SJSA1 (cell line): ENCODE measurements around the gene ADAMTS3. TPM values are rescaled to one million over a fixed set of nuclear protein-coding genes. Genes with fewer than 3 reads are reported as not detected.

Experiments
- DNase-seq, 2 experiments: peaks; one replicate each; pipeline ENCODE4 v3.0.0-alpha.2; 2015 to 2020; ENCODE audit warnings: low spot score in 2 of 2, low read depth in 1 of 2
- H3K27ac ChIP-seq: fragments of 250-450 bp; sonication (Bioruptor Pico); 2 replicates; pipeline ENCODE4 v1.5.1; 2020; ENCODE audit warnings: mild to moderate bottlenecking, moderate library complexity
- H3K27me3 ChIP-seq: fragments of 250-450 bp; sonication (Bioruptor Pico); replicated peaks from 2 replicates; pipeline ENCODE4 v1.5.1; 2020; ENCODE audit warnings: mild to moderate bottlenecking, moderate library complexity
- H3K36me3 ChIP-seq: fragments of 250-450 bp; sonication (Bioruptor Pico); 2 replicates; pipeline ENCODE4 v1.5.1; 2020; ENCODE audit warnings: mild to moderate bottlenecking
- H3K4me1 ChIP-seq: fragments of 250-450 bp; sonication (Bioruptor Pico); replicated peaks from 2 replicates; pipeline ENCODE4 v1.6.1; 2021; ENCODE audit warnings: mild to moderate bottlenecking
- H3K4me3 ChIP-seq: fragments of 250-450 bp; sonication (Bioruptor Pico); 2 replicates; pipeline ENCODE4 v1.5.1; 2020; ENCODE audit warnings: mild to moderate bottlenecking
- H3K9me3 ChIP-seq: fragments of 250-450 bp; sonication (Bioruptor Pico); replicated peaks from 2 replicates; pipeline ENCODE4 v1.5.1; 2020; ENCODE audit warnings: mild to moderate bottlenecking
- total RNA-seq: library from RNA; depleted of rRNA; stranded (reverse); fragments of >200 nt; shearing (Covaris generic); gene quantifications from 2 replicates; pipeline ENCODE4 v1.2.3, GENCODE V29; 2014

Gene ADAMTS3
- total RNA-seq, 1 experiment from 2014 or later, result 0.45 TPM

DNA sequence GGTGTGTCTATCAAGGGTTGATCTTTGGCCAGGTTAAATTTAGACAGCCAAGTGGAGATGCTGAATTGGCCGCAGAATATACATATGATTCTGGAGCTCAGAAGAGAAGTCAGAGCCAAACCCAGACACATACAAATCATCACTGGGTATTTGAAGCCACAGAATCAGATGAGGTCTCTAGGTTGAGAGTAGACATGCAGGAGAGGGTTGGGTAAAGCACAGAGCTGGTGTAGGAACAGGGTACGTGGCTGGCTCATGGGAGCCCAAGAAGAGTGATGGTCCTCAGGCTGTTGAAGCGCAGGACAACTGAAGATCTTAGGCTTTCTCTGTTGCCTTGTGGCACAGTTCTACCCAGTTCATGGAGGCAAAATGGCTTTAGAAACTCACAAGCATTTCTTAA is 37.7 kb downstream of the ADAMTS3 start:
- Histone ChIP-seq H3K4me3 (no peak overlapping the region), H3K4me1 (no peaks in the 10 kb centered on the region), H3K27me3 (no peaks in the 10 kb centered on the region), H3K9me3 (no peaks in the 10 kb centered on the region; the same call in 1 of the 2 replicates), H3K27ac (no peak overlapping the region), H3K36me3 (no peaks in the 10 kb centered on the region)
- DNase-seq, result no peak

DNA sequence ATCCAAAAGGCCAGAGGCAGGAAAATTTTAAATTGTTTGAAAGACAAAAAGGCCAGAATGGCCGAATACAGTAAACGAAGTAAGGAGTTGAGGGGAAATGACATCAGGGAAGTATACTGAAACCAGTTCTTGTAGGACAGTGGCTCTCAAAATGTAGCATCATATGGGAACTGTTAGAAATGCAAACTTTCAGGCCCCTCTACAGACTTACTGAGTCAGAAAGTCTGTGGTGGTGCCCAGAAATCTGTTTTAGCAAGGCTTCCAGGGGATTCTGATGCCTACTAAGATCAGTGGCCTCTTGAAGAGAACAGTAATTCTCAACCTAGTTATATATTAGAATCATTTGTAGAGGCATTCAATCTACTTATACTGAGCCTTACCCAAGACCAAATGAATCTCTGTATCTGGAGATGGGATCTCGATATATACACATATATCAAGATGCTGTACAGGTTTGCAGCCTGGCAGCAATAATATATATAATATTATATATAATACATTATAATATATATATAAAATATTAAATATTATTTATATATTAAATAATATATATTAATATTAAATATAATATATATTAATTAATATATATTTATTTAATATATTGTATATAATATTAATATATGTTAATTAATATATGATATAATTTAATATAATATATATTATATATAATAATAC is 39.7 kb downstream of the ADAMTS3 start:
- Histone ChIP-seq H3K27ac (no peak overlapping the region), H3K9me3 (no peaks in the 10 kb centered on the region; the same call in 1 of the 2 replicates), H3K36me3 (no peaks in the 10 kb centered on the region), H3K27me3 (no peaks in the 10 kb centered on the region), H3K4me3 (no peak overlapping the region), H3K4me1 (no peaks in the 10 kb centered on the region)
- no peak for DNase-seq

DNA sequence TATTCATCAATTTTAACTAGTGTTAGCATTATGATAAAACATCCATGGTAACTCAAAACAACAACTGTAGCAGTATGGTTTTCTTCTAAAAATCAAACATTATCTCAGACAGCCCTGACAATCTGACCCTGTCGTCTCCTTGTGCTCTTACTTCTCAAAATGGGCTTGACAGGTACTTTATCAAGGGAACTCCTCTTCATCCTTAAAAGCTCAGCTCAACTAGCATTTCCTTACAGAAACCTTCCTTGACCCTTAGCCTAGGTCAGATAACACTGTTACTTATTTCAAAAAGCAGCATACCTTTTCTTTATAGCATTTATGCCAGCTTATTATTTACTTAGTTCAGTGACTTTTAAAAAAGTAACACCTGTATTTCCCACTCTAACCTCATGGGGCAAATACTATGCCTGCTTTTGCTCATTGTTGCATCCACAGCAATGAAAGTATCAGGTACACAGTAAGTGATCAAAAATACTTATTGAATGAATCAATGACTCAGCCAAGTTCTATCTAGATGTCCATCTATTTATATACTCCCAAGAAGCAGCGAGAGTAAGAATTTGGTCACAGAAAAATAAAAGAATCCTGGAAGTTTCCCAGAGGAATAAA is 41.9 kb downstream of the ADAMTS3 start:
- DNase-seq, result no peak
- Histone ChIP-seq H3K36me3 (no peaks in the 10 kb centered on the region), H3K4me3 (no peak overlapping the region), H3K27ac (no peak overlapping the region), H3K4me1 (no peaks in the 10 kb centered on the region), H3K27me3 (no peaks in the 10 kb centered on the region), H3K9me3 (no peaks in the 10 kb centered on the region; the same call in 1 of the 2 replicates)

DNA sequence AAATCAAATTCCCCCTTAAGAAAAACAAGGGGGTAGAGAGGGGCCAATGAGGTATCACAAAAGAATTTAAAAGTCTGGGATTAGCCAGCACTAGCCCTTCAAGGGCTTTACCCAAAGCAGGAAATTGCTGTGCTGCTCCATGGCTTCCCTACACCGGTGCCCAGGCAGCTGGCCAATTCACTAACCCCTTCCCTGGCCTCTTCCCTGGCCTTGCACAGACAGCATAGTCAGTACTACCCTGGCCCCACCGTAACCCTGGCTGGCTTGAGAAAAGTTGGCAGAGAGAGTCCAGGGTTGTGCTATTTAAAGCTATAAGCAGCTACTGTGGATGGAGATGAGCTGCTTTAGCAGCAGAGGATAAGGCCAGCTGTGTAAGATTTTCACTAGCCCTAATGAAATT is 43.1 kb downstream of the ADAMTS3 start:
- no peak for DNase-seq
- Histone ChIP-seq H3K4me1 (no peaks in the 10 kb centered on the region), H3K36me3 (no peaks in the 10 kb centered on the region), H3K27ac (no peak overlapping the region), H3K9me3 (no peaks in the 10 kb centered on the region; the same call in 1 of the 2 replicates), H3K27me3 (no peaks in the 10 kb centered on the region), H3K4me3 (no peak overlapping the region)

DNA sequence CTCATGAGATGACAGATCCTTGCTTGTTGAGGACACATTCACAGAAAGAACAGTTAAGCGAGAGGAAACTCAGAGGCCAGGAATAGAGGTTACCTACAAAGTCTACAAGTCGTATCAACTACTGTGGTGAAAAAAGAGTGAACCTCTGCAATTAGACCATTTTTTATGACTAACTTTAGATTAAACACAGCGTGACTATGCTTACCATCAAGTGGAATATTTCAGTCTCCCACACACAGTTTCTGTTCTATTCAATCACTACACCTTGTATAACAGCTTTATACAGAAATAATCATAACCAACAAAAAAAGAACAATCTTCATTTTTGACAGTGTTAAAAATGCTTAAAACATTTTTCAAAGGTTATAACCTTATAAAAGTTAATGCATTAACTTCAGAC is 46.6 kb downstream of the ADAMTS3 start:
- H3K9me3 ChIP-seq, result no peaks in the 10 kb centered on the region; the same call in 1 of the 2 replicates
- no peak overlapping the region for H3K27ac ChIP-seq
- no peaks in the 10 kb centered on the region for H3K27me3 ChIP-seq
- no peaks in the 10 kb centered on the region for H3K4me1 ChIP-seq
- H3K36me3 ChIP-seq, result no peaks in the 10 kb centered on the region
- DNase-seq, result no peak
- H3K4me3 ChIP-seq, result no peak overlapping the region

DNA sequence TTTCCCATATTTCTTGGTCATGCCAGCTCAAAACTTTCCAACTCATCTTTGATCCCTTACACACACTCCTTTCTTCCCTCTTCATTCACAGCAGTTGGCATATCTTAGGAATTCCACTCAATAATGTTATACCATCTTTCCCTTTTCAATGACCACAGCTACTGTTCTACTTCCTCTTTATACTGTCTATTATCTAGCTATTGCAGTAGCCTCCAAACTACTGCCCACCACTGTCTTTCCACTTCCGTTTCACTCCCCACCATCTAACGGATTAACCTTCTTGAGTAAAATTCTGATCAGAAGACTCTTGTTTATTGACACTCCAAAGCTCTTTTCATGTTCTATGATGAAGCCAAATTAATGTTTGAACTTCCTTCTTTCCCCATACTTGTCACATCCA is 55.8 kb downstream of the ADAMTS3 start:
- Histone ChIP-seq H3K9me3 (no peaks in the 10 kb centered on the region; the same call in 1 of the 2 replicates), H3K27ac (no peak overlapping the region), H3K4me1 (no peaks in the 10 kb centered on the region), H3K36me3 (no peaks in the 10 kb centered on the region), H3K27me3 (no peaks in the 10 kb centered on the region), H3K4me3 (no peak overlapping the region)
- no peak for DNase-seq

DNA sequence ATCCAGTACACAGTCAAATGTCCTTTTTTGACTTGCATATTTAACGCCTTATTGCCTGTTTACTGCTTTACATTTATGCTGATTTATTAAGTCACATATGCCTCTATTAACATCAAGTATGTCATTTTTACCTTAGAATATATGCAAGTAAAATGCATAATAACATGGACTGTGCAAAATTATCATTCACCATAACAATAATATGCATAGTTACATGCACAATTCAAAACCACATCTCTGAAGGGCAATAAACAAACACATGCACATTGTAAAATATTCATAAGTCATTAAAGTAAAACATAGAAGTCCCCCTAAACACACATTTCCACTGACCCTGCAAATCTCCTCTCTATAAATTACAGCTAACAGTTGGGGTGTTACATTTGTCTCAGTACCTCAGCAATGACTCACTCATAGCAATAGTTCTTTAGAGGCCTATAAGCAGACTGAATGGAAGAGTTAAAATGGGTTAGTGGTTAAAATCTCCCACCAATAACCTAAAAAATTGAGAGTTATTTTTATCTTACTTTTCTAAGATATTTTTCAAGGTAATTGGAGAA is 61.1 kb downstream of the ADAMTS3 start:
- Histone ChIP-seq H3K27me3 (no peaks in the 10 kb centered on the region), H3K9me3 (no peaks in the 10 kb centered on the region; the same call in 1 of the 2 replicates), H3K36me3 (no peaks in the 10 kb centered on the region), H3K27ac (no peak overlapping the region), H3K4me3 (no peak overlapping the region), H3K4me1 (no peaks in the 10 kb centered on the region)
- no peak for DNase-seq

DNA sequence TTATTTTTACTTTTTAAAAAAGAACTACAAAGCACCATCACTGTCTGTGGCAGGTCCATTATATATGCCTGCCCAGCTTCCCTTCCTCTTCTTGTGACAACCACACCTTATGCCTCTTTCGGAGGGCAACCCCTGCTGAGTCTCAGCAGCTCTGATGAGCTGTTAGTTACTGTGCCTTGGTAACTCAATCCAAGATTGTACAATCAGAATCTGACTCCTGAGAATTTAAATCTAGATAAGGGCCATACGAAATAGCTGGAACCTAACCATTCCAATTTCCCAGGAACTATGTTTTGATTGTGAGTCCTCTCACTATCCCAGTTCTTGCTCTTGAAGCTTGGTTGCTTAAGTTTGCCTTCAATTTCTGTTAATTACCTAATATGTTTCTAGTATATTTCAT is 61.9 kb downstream of the ADAMTS3 start:
- Histone ChIP-seq H3K4me1 (no peaks in the 10 kb centered on the region), H3K9me3 (no peaks in the 10 kb centered on the region; the same call in 1 of the 2 replicates), H3K27me3 (no peaks in the 10 kb centered on the region), H3K27ac (no peak overlapping the region), H3K36me3 (no peaks in the 10 kb centered on the region), H3K4me3 (no peak overlapping the region)
- DNase-seq, result no peak

DNA sequence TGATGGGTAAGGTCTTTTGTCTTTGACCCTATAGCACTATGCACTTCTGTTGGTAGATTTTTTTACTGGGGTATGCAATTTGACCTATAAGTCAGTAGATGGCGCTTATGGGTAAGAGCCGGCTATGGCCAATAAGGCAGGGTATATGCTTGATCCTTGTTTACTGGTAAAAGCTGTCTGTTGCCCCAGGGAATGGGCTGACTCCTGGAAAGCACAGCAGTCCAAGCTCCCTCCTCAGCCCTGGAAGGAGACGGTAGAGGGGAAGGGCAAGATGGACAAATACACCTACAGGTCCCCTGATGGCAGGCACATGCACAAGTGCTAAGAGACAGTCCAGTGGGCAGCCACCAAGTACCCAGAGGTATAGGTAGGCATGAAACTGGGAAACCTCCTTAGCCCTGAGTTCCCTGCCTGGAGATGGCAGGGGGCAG is 63.7 kb downstream of the ADAMTS3 start:
- H3K36me3 ChIP-seq, result no peaks in the 10 kb centered on the region
- H3K27me3 ChIP-seq, result no peaks in the 10 kb centered on the region
- H3K4me1 ChIP-seq, result no peaks in the 10 kb centered on the region
- H3K27ac ChIP-seq, result no peak overlapping the region
- H3K9me3 ChIP-seq, result no peaks in the 10 kb centered on the region
- DNase-seq, result peak in 1 of 2 experiments; percentile 11
- H3K4me3 ChIP-seq, result no peak overlapping the region

DNA sequence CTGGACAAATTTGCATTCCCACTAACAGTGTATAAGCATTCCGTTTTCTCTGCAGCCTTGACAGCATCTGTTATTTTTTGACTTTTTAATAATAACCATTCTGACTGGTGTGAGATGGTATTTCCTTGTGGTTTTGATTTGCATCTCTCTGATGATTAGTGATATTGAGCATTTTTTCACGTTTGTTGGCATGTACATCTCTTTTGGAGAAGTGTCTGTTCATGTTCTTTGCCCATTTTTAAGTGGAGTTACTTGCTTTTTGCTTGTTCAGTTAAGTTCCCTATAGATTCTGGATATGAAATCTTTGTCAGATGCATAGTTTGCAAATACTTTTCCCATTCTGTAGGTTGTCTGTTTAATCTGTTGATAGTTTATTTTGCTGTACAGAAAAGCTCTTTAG is 68.8 kb downstream of the ADAMTS3 start:
- Histone ChIP-seq H3K4me3 (no peak overlapping the region), H3K27me3 (no peaks in the 10 kb centered on the region), H3K4me1 (no peaks in the 10 kb centered on the region), H3K36me3 (no peaks in the 10 kb centered on the region), H3K9me3 (no peaks in the 10 kb centered on the region), H3K27ac (no peak overlapping the region)
- no peak for DNase-seq

DNA sequence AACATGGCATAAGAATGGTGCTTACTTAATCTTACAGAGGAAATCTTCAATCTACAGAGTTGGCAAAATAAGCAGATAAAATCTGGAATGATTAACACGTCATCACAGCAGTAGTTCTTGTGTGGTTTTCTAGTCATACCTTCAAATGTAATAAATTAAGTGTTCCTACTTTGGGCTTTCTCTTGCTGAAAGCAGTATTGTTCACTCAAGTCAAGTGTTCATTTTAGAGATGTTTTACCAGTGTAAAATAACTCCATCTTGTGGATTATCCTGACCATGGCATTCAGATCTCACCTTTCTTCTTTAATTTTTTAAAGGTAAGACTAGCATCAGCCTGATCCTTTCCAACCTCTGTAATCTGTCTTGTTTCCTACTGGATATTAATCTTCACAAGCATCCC is 72.9 kb downstream of the ADAMTS3 start:
- Histone ChIP-seq H3K9me3 (no peaks in the 10 kb centered on the region; the same call in 1 of the 2 replicates), H3K4me3 (no peak overlapping the region), H3K4me1 (no peaks in the 10 kb centered on the region), H3K27me3 (no peaks in the 10 kb centered on the region), H3K27ac (no peak overlapping the region), H3K36me3 (no peaks in the 10 kb centered on the region)
- no peak for DNase-seq

DNA sequence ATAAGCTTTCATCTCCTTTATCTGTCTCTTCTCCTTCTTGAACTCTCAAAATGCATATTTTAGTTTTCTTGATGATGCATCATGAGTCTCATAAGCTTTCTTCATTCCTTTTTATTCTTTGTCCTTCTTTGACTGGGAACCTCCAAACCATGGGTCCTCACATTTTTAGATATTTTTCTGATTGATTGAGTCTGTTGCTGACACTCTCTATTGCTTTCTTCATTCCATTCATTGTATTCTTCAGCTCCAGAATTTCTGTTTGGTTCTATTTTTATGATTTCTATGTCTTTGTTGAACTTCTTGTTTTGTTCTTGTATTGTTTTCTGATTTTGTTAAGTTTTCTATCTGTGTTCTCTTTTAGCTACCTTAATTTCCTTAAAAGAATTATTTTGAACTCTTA is 74.9 kb downstream of the ADAMTS3 start:
- no peak overlapping the region for H3K4me3 ChIP-seq
- no peaks in the 10 kb centered on the region for H3K27me3 ChIP-seq
- no peaks in the 10 kb centered on the region for H3K4me1 ChIP-seq
- no peak for DNase-seq
- no peak overlapping the region for H3K27ac ChIP-seq
- H3K9me3 ChIP-seq, result no peaks in the 10 kb centered on the region; the same call in 1 of the 2 replicates
- H3K36me3 ChIP-seq, result no peaks in the 10 kb centered on the region

DNA sequence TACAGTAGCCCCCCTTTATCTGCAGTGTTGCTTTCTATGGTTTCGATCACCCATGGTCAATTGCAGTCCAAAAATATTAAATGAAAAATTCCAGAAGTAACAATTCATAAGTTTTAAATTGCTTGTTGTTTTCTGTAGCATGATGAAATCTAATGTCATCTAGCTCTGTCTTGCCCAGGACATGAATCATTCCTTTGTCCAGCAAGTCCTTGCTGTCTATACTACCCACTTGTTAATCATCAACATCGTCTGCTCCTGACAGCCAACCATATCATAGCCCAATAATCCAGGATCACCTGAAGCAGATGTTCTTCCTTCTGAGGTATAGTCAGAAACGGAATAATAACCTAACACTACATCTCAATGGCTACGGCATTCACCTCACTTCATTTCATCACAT is 79.8 kb downstream of the ADAMTS3 start:
- H3K27me3 ChIP-seq, result no peaks in the 10 kb centered on the region
- H3K27ac ChIP-seq, result no peak overlapping the region
- H3K4me1 ChIP-seq, result no peaks in the 10 kb centered on the region
- no peaks in the 10 kb centered on the region for H3K9me3 ChIP-seq
- DNase-seq, result no peak
- H3K4me3 ChIP-seq, result no peak overlapping the region
- H3K36me3 ChIP-seq, result no peaks in the 10 kb centered on the region

DNA sequence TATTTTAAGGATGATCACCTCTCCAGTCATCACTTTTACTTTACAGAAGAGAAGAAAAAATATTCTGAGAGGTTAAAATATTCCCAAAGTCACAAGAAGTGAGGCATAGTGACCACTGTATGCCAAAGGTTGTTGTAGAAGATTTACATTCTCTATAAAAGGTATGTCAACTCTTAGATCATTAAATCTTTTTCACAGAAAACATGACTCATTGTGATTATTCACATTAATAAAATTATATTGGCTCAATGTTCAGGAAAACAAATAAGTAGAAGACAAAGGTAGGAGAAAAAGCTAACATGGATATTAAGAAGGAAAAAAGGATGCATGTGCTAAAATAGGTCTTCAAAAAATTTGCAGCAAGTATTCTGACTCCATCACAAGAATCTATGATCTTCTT is 82.0 kb downstream of the ADAMTS3 start:
- no peaks in the 10 kb centered on the region for H3K36me3 ChIP-seq
- no peaks in the 10 kb centered on the region for H3K27me3 ChIP-seq
- no peaks in the 10 kb centered on the region for H3K4me1 ChIP-seq
- H3K4me3 ChIP-seq, result no peak overlapping the region
- H3K9me3 ChIP-seq, result no peaks in the 10 kb centered on the region
- no peak overlapping the region for H3K27ac ChIP-seq
- DNase-seq, result no peak
